ENCODE data around the gene KMT2D.

The KMT2D gene

GRCh38 chr12:49089821-49090773, 29.5 kb upstream of the KMT2D start:
- Histone ChIP-seq H3K4me1 (peaks cover 9% of the 10 kb centered on the region), H3K36me3 (no peaks in the 10 kb centered on the region), H3K9me3 (no peaks in the 10 kb centered on the region), H3K4me3 (ENCODE audit: low read depth, low read length) (peak overlapping the region; percentile 47), H3K27me3 (peaks cover 63% of the 10 kb centered on the region)
- TF ChIP-seq CTCF (IDR thresholded peaks at IDR 0.05; ENCODE audit: low read depth, low read length): peak; percentile 51
- peak; percentile 63 for DNase-seq

GRCh38 chr12:49088932-49089330, 28.3 kb upstream of the KMT2D start:
- Histone ChIP-seq H3K4me1 (peaks cover 5% of the 10 kb centered on the region), H3K27me3 (peaks cover 51% of the 10 kb centered on the region), H3K36me3 (no peaks in the 10 kb centered on the region), H3K4me3 (ENCODE audit: low read depth, low read length) (peak overlapping the region; percentile 43; the same call in 1 of the 2 replicates), H3K9me3 (no peaks in the 10 kb centered on the region)
- no peak for DNase-seq
- no peak for TF ChIP-seq CTCF (IDR thresholded peaks at IDR 0.05; ENCODE audit: low read depth, low read length)

- no peaks in the 10 kb centered on the region for H3K9me3 ChIP-seq
- H3K4me1 ChIP-seq: peaks cover 3% of the 10 kb centered on the region
- H3K27me3 ChIP-seq: peaks cover 45% of the 10 kb centered on the region
- TF ChIP-seq CTCF (IDR thresholded peaks at IDR 0.05; ENCODE audit: low read depth, low read length): peak; percentile 91
- peak; percentile 86 for DNase-seq
- no peaks in the 10 kb centered on the region for H3K36me3 ChIP-seq
- H3K4me3 ChIP-seq (ENCODE audit: low read depth, low read length): peak overlapping the region; percentile 43
Measured at GRCh38 chr12:49088150-49088931, 27.7 kb upstream of the KMT2D start.

- no peak for DNase-seq
- Histone ChIP-seq H3K36me3 (no peaks in the 10 kb centered on the region), H3K4me1 (peaks cover 3% of the 10 kb centered on the region; the same call in 1 of the 2 replicates), H3K27me3 (peaks cover 23% of the 10 kb centered on the region), H3K4me3 (ENCODE audit: low read depth, low read length) (no peak overlapping the region), H3K9me3 (no peaks in the 10 kb centered on the region)
- no peak for TF ChIP-seq CTCF (IDR thresholded peaks at IDR 0.05; ENCODE audit: low read depth, low read length)
Measured at GRCh38 chr12:49086116-49086515, 25.5 kb upstream of the KMT2D start.

- TF ChIP-seq CTCF (IDR thresholded peaks at IDR 0.05; ENCODE audit: low read depth, low read length): no peak
- no peak for DNase-seq
- Histone ChIP-seq H3K4me3 (ENCODE audit: low read depth, low read length) (no peak overlapping the region), H3K9me3 (no peaks in the 10 kb centered on the region), H3K36me3 (no peaks in the 10 kb centered on the region), H3K4me1 (peaks cover 3% of the 10 kb centered on the region; the same call in 1 of the 2 replicates), H3K27me3 (peaks cover 6% of the 10 kb centered on the region; the same call in 1 of the 2 replicates)
Measured at GRCh38 chr12:49084438-49084837, 23.8 kb upstream of the KMT2D start.
